ENCODE measurements around the gene ADSS1.

DNA sequence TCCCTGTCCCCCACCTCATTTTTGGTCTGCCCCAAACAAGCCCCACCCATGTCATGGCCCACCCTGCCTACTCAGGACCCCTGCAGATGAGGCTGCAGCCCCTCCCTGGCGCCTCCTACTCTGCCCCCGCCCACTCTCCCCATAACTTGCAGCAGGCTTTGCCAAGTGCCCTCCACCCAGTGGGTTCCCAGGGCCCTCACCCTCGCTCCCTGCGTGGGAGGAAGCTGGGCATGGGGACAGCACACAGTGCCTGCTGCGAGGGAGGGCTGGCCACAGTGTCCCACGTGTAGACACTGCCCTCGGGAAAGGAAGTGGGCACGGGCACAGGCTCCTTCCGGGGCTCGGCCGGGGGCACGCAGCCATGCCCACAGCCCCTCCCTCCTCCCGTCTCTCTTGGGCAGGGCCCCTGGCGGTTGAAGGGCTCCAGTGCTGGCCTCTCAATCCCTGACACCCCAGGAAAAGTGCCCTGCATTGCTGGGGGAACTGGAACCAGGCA is 62.1 kb downstream of the ADSS1 start:
- TF ChIP-seq, protein P1, sequence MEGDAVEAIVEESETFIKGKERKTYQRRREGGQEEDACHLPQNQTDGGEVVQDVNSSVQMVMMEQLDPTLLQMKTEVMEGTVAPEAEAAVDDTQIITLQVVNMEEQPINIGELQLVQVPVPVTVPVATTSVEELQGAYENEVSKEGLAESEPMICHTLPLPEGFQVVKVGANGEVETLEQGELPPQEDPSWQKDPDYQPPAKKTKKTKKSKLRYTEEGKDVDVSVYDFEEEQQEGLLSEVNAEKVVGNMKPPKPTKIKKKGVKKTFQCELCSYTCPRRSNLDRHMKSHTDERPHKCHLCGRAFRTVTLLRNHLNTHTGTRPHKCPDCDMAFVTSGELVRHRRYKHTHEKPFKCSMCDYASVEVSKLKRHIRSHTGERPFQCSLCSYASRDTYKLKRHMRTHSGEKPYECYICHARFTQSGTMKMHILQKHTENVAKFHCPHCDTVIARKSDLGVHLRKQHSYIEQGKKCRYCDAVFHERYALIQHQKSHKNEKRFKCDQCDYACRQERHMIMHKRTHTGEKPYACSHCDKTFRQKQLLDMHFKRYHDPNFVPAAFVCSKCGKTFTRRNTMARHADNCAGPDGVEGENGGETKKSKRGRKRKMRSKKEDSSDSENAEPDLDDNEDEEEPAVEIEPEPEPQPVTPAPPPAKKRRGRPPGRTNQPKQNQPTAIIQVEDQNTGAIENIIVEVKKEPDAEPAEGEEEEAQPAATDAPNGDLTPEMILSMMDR (IDR thresholded peaks at IDR 0.05), result no peak
- no peak for TF ChIP-seq POLR2A (IDR thresholded peaks at IDR 0.05)

Measured in Peyer's patch (tissue), 4 donors.